Calu3 (cell line): Measurements from ENCODE around the gene ARMC3. TPM values are rescaled to one million over a fixed set of nuclear protein-coding genes. Genes with fewer than 3 reads are reported as not detected.

Experiments used
- BruUV-seq: library from RNA; stranded (reverse); fragments of 400-500 nt; replicated peaks from 2 replicates; lab custom pipeline; 2021; lab: Mats Ljungman, UMichigan
- CTCF ChIA-PET: fragments of 300-600 bp; sonication (Branson Sonifier 250); formaldehyde crosslinking; loops from one replicate; lab custom pipeline; 2022; ENCODE audit warnings: antibody characterized with exemption; lab: Charles Lee
- DNase-seq: peaks from one replicate; pipeline ENCODE4 v3.0.0; 2022
- H3K27ac Mint-ChIP-seq: one replicate; pipeline ENCODE4 v1.8.0; 2022; ENCODE audit warnings: mixed read lengths; ENCODE audit not compliant: unreplicated experiment
- H3K27me3 Mint-ChIP-seq: one replicate; pipeline ENCODE4 v1.8.0; 2022; ENCODE audit warnings: mixed read lengths; ENCODE audit not compliant: unreplicated experiment
- H3K36me3 Mint-ChIP-seq: one replicate; pipeline ENCODE4 v1.8.0; 2022; ENCODE audit warnings: mild to moderate bottlenecking, moderate library complexity, mixed read lengths; ENCODE audit not compliant: insufficient read depth, unreplicated experiment
- H3K4me1 Mint-ChIP-seq: one replicate; pipeline ENCODE4 v1.8.0; 2022; ENCODE audit warnings: mild to moderate bottlenecking, low read depth, mixed read lengths; ENCODE audit not compliant: unreplicated experiment
- H3K4me3 Mint-ChIP-seq: one replicate; pipeline ENCODE4 v1.8.0; 2022; ENCODE audit warnings: mild to moderate bottlenecking, low read depth, moderate library complexity, mixed read lengths; ENCODE audit not compliant: unreplicated experiment
- H3K9me3 Mint-ChIP-seq: one replicate; pipeline ENCODE4 v1.8.0; 2022; ENCODE audit warnings: low read depth, mixed read lengths; ENCODE audit not compliant: unreplicated experiment
- intact Hi-C: fragments of 100-400 bp; cut with micrococcal nuclease; formaldehyde crosslinking; loops from one replicate; pipeline ENCODE4 v1.10.0; 2022; ENCODE audit not compliant: unreplicated experiment
- total RNA-seq: library from RNA; stranded (reverse); gene quantifications from 2 replicates; pipeline ENCODE4 v1.2.3, GENCODE V29; 2022
- TF ChIP-seq, protein P1 (sequence below): fragments of 200-600 bp; IDR thresholded peaks from one replicate; pipeline ENCODE4 v1.8.0; 2022; ENCODE audit warnings: antibody characterized with exemption; ENCODE audit not compliant: unreplicated experiment

ARMC3 gene
- total RNA-seq, 1 experiment from 2014 or later = 0.97 TPM

DNA sequence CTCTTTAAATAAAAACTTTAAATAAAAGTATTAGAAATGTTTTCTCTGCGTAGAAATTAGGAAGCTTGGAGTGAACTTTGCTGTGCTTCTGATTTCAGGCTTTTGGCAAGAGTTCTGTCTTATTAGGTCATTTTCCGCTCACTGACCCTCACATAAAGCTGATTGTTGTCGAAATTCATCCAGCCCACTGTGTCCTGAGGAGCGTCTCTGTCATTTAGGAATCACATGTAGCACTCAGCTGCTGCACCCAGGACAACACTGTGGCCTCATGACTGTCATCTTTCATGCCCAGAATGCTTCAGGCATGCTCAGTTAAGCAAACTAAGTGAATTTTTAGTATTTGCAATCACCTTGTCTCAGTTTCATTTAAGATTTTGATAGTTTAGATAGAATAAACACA lies 109.7 kb downstream of the ARMC3 start:
- intact Hi-C loops = no loop called here
- CTCF ChIA-PET = no interaction called here
- no TSS peak for BruUV-seq
- H3K27me3 Mint-ChIP-seq = peaks cover 14% of the 10 kb centered on the region
- TF ChIP-seq, protein P1, sequence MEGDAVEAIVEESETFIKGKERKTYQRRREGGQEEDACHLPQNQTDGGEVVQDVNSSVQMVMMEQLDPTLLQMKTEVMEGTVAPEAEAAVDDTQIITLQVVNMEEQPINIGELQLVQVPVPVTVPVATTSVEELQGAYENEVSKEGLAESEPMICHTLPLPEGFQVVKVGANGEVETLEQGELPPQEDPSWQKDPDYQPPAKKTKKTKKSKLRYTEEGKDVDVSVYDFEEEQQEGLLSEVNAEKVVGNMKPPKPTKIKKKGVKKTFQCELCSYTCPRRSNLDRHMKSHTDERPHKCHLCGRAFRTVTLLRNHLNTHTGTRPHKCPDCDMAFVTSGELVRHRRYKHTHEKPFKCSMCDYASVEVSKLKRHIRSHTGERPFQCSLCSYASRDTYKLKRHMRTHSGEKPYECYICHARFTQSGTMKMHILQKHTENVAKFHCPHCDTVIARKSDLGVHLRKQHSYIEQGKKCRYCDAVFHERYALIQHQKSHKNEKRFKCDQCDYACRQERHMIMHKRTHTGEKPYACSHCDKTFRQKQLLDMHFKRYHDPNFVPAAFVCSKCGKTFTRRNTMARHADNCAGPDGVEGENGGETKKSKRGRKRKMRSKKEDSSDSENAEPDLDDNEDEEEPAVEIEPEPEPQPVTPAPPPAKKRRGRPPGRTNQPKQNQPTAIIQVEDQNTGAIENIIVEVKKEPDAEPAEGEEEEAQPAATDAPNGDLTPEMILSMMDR = no peak
- no peak overlapping the region for H3K27ac Mint-ChIP-seq
- H3K4me1 Mint-ChIP-seq = no peaks in the 10 kb centered on the region
- H3K36me3 Mint-ChIP-seq = no peaks in the 10 kb centered on the region
- no peak for DNase-seq
- no peaks in the 10 kb centered on the region for H3K9me3 Mint-ChIP-seq
- H3K4me3 Mint-ChIP-seq = no peak overlapping the region

GRCh38 chr10:23038172-23038571 lies 110.3 kb downstream of the ARMC3 start:
- TF ChIP-seq, protein P1 = no peak
- no TSS peak for BruUV-seq
- H3K4me1 Mint-ChIP-seq = no peaks in the 10 kb centered on the region
- CTCF ChIA-PET = interaction anchor here (1.0 kb wide), 1 partner anchor 11 kb away, joined by 3 read pairs; no protein-coding TSS in a partner anchor
- H3K36me3 Mint-ChIP-seq = no peaks in the 10 kb centered on the region
- peaks cover 14% of the 10 kb centered on the region for H3K27me3 Mint-ChIP-seq
- H3K27ac Mint-ChIP-seq = no peak overlapping the region
- intact Hi-C loops = no loop called here
- H3K9me3 Mint-ChIP-seq = no peaks in the 10 kb centered on the region
- H3K4me3 Mint-ChIP-seq = no peak overlapping the region
- DNase-seq = no peak

- TF ChIP-seq, protein P1 = no peak
- Mint-ChIP-seq H3K4me1 (no peaks in the 10 kb centered on the region), H3K27ac (no peak overlapping the region), H3K27me3 (peaks cover 2% of the 10 kb centered on the region), H3K9me3 (no peaks in the 10 kb centered on the region), H3K4me3 (no peak overlapping the region), H3K36me3 (no peaks in the 10 kb centered on the region)
- intact Hi-C loops = no loop called here
- no peak for DNase-seq
- CTCF ChIA-PET = no interaction called here
- no TSS peak for BruUV-seq
Measured at GRCh38 chr10:23040002-23040401, 112.1 kb downstream of the ARMC3 start.

DNA sequence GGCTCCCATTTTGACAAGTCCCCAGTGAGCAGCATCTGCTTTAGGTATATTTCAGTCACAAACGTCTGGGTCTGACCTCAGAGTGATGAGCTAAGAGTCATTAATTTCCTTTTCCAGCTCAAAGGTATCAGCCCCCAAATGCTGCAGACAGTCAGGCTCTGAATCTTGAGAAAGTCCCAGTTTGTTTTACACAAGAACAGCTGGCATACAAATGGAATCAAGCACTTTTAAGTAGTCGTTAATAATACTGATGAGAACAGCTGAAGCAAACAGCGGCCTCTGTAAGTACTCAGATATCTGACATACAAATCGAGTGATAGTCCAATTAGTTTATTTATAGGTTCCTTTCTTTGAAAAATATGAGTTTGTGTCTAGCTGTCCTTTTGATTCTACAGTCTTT lies 118.2 kb downstream of the ARMC3 start:
- no TSS peak for BruUV-seq
- H3K4me1 Mint-ChIP-seq = no peaks in the 10 kb centered on the region
- H3K9me3 Mint-ChIP-seq = no peaks in the 10 kb centered on the region
- no peak overlapping the region for H3K4me3 Mint-ChIP-seq
- H3K27ac Mint-ChIP-seq = no peak overlapping the region
- H3K36me3 Mint-ChIP-seq = no peaks in the 10 kb centered on the region
- no peak for DNase-seq
- no peaks in the 10 kb centered on the region for H3K27me3 Mint-ChIP-seq
- CTCF ChIA-PET = no interaction called here
- TF ChIP-seq, protein P1 = no peak
- intact Hi-C loops = no loop called here
